ENCODE data around the gene AZGP1. TPM values are rescaled to one million over a fixed set of nuclear protein-coding genes. Genes with fewer than 3 reads are reported as not detected.
"Not testable (repeated sequence)": the region's sequence is repeated elsewhere in the genome, so short reads cannot be mapped to it uniquely, and the experiment has no call there.

The AZGP1 gene
- polyA plus RNA-seq, 3 donors, result 56.0 to 67.1 (median 61.6) TPM

- no peak for DNase-seq (ENCODE audit: extremely low read depth in 1 of 11, low read depth in 9 of 11, low spot score in 4 of 11)
These were observed 1.1 kb downstream of the AZGP1 start for GRCh38 chr7:99974681-99975080.

- not testable (repeated sequence) for DNase-seq (ENCODE audit: extremely low read depth in 1 of 11, low read depth in 9 of 11, low spot score in 4 of 11)
These were observed 2.0 kb downstream of the AZGP1 start for GRCh38 chr7:99973817-99974216.

GRCh38 chr7:99971242-99971641 is 4.6 kb downstream of the AZGP1 start:
- no peak for DNase-seq (ENCODE audit: extremely low read depth in 1 of 11, low read depth in 9 of 11, low spot score in 4 of 11)

GRCh38 chr7:99969813-99970212 is 6.0 kb downstream of the AZGP1 start:
- not testable (repeated sequence) for DNase-seq (ENCODE audit: extremely low read depth in 1 of 11, low read depth in 9 of 11, low spot score in 4 of 11)

- no peak for DNase-seq (ENCODE audit: extremely low read depth in 1 of 11, low read depth in 9 of 11, low spot score in 4 of 11)
These were observed 6.5 kb downstream of the AZGP1 start for GRCh38 chr7:99969298-99969697.

GRCh38 chr7:99958564-99959227 is 17.1 kb downstream of the AZGP1 start:
- no peak for DNase-seq (ENCODE audit: extremely low read depth in 1 of 11, low read depth in 9 of 11, low spot score in 4 of 11)

- no peak for DNase-seq (ENCODE audit: extremely low read depth in 1 of 11, low read depth in 9 of 11, low spot score in 4 of 11)
These were observed 20.6 kb downstream of the AZGP1 start for GRCh38 chr7:99955247-99955646.

- not testable (repeated sequence) for DNase-seq (ENCODE audit: extremely low read depth in 1 of 11, low read depth in 9 of 11, low spot score in 4 of 11)
These were observed 21.2 kb downstream of the AZGP1 start for GRCh38 chr7:99954643-99955042.

GRCh38 chr7:99953649-99954048 is 22.2 kb downstream of the AZGP1 start:
- DNase-seq (ENCODE audit: extremely low read depth in 1 of 11, low read depth in 9 of 11, low spot score in 4 of 11), result no peak

GRCh38 chr7:99952649-99953048 is 23.2 kb downstream of the AZGP1 start:
- not testable (repeated sequence) for DNase-seq (ENCODE audit: extremely low read depth in 1 of 11, low read depth in 9 of 11, low spot score in 4 of 11)

- not testable (repeated sequence) for DNase-seq (ENCODE audit: extremely low read depth in 1 of 11, low read depth in 9 of 11, low spot score in 4 of 11)
These were observed 25.0 kb downstream of the AZGP1 start for GRCh38 chr7:99950819-99951218.

GRCh38 chr7:99949645-99950228 is 26.1 kb downstream of the AZGP1 start:
- DNase-seq (ENCODE audit: extremely low read depth in 1 of 11, low read depth in 9 of 11, low spot score in 4 of 11), result no peak

GRCh38 chr7:99947608-99948007 is 28.2 kb downstream of the AZGP1 start:
- no peak for DNase-seq (ENCODE audit: extremely low read depth in 1 of 11, low read depth in 9 of 11, low spot score in 4 of 11)

- no peak for DNase-seq (ENCODE audit: extremely low read depth in 1 of 11, low read depth in 9 of 11, low spot score in 4 of 11)
These were observed 31.2 kb downstream of the AZGP1 start for GRCh38 chr7:99944497-99945070.

- no peak for DNase-seq (ENCODE audit: extremely low read depth in 1 of 11, low read depth in 9 of 11, low spot score in 4 of 11)
These were observed 32.0 kb downstream of the AZGP1 start for GRCh38 chr7:99943641-99944496.

GRCh38 chr7:99938296-99938695 is 37.5 kb downstream of the AZGP1 start:
- no peak for DNase-seq (ENCODE audit: extremely low read depth in 1 of 11, low read depth in 9 of 11, low spot score in 4 of 11)

- DNase-seq (ENCODE audit: extremely low read depth in 1 of 11, low read depth in 9 of 11, low spot score in 4 of 11), result not testable (repeated sequence)
These were observed 40.8 kb downstream of the AZGP1 start for GRCh38 chr7:99935009-99935408.

- no peak for DNase-seq (ENCODE audit: extremely low read depth in 1 of 11, low read depth in 9 of 11, low spot score in 4 of 11)
These were observed 45.5 kb downstream of the AZGP1 start for GRCh38 chr7:99930376-99930775.

- no peak for DNase-seq (ENCODE audit: extremely low read depth in 1 of 11, low read depth in 9 of 11, low spot score in 4 of 11)
These were observed 46.1 kb downstream of the AZGP1 start for GRCh38 chr7:99929730-99930053.

All from renal cortex interstitium (tissue), 11 donors.